Measurements from ENCODE around the gene AUTS2.
A peak's percentile ranks its signal among the peaks of the same experiment; 100 is the strongest.

AUTS2 gene

DNA sequence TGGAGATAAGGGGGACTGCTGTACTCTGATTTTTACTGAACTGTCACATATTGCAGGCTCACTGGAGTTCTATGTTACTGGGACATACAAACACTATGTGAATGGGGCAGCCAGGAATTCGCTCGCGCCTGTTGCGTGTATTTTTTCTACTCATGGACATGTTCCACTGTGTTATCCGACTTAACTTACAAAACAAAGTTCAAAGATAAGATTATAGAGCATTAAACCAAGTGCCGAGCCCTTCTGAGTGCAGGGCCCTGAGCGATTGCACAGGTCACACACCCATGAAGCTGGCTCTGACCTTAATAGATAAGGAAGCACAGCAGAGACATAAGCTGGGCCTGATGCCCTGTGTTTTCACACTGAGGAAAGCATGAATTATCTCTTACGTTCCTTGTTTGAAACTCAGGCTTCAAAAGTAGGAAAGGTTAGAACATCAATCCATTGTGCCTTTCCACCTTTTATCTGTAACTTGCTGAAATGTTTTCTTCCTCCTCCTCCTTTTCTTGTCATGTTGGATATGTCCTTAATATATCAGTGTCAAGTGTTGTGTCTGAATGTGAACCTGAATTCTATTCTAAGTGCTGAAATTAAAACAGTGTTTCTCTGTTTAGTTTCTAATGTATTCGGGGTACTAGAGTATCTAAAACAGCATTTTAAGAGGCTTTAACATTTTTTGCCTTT is 273.8 kb downstream of the AUTS2 start:
- TF ChIP-seq, protein P1, sequence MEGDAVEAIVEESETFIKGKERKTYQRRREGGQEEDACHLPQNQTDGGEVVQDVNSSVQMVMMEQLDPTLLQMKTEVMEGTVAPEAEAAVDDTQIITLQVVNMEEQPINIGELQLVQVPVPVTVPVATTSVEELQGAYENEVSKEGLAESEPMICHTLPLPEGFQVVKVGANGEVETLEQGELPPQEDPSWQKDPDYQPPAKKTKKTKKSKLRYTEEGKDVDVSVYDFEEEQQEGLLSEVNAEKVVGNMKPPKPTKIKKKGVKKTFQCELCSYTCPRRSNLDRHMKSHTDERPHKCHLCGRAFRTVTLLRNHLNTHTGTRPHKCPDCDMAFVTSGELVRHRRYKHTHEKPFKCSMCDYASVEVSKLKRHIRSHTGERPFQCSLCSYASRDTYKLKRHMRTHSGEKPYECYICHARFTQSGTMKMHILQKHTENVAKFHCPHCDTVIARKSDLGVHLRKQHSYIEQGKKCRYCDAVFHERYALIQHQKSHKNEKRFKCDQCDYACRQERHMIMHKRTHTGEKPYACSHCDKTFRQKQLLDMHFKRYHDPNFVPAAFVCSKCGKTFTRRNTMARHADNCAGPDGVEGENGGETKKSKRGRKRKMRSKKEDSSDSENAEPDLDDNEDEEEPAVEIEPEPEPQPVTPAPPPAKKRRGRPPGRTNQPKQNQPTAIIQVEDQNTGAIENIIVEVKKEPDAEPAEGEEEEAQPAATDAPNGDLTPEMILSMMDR (conservative IDR thresholded peaks at IDR 0.05; ENCODE audit: low read length): no peak
- DNase-seq (ENCODE audit: low read depth): no peak
- no peak overlapping the region for H3K4me3 ChIP-seq (ENCODE audit: low read length)

DNA sequence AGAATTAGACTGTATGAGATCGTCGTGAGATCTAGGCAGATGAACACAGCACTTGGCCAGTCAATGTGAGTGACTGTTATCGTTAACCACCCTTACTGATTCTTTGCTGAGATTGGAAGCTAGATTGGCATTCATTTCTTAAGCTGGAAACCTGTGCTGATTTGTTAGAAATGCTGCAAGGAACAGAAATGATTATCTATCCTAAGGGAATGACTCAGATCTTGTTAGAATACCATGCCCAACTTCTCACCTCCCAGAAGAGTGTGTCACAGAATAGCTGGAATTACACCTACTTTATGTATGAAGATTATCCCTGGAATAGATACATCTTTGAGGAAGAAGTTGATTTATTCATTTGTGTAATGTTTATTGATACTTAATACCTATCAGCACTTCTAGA is 275.2 kb downstream of the AUTS2 start:
- no peak for DNase-seq (ENCODE audit: low read depth)
- TF ChIP-seq, protein P1 (conservative IDR thresholded peaks at IDR 0.05; ENCODE audit: low read length): no peak
- H3K4me3 ChIP-seq (ENCODE audit: low read length): no peak overlapping the region

DNA sequence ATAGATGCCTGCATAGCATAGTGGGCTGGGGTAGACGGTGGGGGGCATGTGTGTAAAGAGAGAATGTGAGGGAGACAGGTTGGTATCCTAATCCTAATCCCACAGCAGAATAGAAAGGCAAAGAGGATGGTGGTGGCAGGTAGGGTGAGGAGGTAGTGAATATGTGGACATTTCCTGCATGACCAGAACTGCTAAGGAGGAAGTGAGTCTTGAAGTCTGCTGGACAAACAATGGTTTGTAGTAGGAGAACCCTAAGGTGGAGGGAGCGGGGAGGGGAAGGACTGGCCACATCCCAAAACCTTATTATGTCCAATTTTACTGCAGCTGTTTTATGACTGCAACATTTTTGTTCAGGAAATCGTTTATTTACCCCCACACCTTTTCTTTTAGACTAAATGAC is 279.7 kb downstream of the AUTS2 start:
- H3K4me3 ChIP-seq (ENCODE audit: low read length): no peak overlapping the region
- TF ChIP-seq, protein P1 (conservative IDR thresholded peaks at IDR 0.05; ENCODE audit: low read length): no peak
- DNase-seq (ENCODE audit: low read depth): no peak

DNA sequence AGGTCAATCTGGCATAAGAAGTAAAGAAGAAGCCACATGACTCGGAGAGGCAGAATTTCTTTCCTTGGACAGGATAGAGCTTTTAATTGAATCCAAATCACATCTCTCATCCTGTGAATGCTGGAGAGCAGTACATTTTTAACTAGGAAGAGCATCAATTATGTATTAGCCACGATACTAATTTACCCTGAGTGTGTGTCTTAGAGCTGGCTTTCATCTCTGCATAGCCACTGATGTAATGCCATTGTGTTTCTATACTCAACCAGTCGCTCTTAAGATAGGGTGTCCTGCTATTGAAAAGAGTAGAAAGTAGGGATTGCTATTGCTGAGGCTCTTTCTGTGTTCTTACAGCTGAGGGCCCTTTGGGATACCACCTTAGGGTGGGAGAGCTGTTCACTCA is 280.3 kb downstream of the AUTS2 start:
- TF ChIP-seq, protein P1 (conservative IDR thresholded peaks at IDR 0.05; ENCODE audit: low read length): no peak
- no peak overlapping the region for H3K4me3 ChIP-seq (ENCODE audit: low read length)
- DNase-seq (ENCODE audit: low read depth): peak; percentile 16

DNA sequence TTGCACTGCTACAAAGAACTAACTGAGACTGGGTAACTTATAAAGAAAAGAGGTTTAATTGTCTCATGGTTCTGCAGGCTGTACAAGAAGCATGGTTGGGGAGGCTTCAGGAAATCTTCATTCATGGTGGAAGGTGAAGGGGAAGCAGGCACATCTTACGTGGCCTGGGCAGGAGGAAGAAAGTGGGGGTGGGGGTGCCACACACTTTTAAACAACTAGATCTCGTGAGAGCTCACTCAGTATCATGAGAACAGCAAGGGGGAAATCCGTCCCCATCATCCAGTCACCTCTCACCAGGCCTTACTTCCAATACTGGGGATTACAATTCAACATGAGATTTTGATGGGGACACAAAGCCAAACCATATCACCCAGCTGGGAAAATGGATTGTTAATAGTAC is 281.7 kb downstream of the AUTS2 start:
- DNase-seq (ENCODE audit: low read depth): no peak
- no peak overlapping the region for H3K4me3 ChIP-seq (ENCODE audit: low read length)
- TF ChIP-seq, protein P1 (conservative IDR thresholded peaks at IDR 0.05; ENCODE audit: low read length): no peak

DNA sequence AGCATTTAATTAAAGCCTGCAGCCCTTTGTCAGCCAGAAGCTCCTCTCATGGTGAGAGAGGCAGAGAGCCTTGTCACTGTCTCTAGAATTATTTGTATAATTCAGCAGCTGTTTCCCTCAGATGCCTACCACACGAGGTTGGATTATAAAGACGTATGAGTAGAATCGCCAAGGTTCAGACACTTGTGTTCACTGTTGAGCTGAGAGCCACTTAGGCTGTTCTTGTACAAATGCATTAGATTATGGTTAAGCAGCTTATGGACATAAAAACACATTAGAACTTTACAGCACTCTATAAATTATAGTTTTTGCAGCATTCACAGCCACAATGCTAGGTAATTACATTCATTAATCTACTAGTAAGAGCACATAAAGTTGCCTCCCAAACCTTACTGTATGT is 282.6 kb downstream of the AUTS2 start:
- DNase-seq (ENCODE audit: low read depth): no peak
- TF ChIP-seq, protein P1 (conservative IDR thresholded peaks at IDR 0.05; ENCODE audit: low read length): no peak
- no peak overlapping the region for H3K4me3 ChIP-seq (ENCODE audit: low read length)

DNA sequence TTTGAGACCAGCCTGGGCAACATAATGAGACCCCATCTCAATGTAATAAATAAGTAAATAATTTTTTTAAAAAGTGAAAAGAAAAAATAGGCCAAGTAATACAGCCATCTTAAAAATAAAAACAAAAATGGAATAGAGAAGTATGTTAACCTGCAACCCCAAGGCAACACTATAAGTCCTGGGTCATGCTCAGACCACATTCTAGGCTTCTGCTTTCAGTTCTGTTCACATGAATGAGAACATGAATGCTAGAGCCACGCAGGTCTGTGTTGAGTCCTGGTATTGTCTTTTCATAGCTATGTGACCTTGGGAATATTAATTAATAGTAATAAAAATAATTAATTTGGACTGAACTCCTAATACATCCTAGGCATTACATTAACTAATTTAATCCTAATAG is 284.0 kb downstream of the AUTS2 start:
- H3K4me3 ChIP-seq (ENCODE audit: low read length): no peak overlapping the region
- no peak for DNase-seq (ENCODE audit: low read depth)
- TF ChIP-seq, protein P1 (conservative IDR thresholded peaks at IDR 0.05; ENCODE audit: low read length): no peak

Data from AG10803 (cell line).